GM12873 (cell line): ENCODE measurements around the gene TRIM9.

Source experiments
- TF ChIP-seq, protein P1 (sequence below): IDR thresholded peaks from 2 replicates; pipeline ENCODE4 v1.5.1; 2012; ENCODE audit warnings: low read depth, mild to moderate bottlenecking, moderate library complexity, low read length, control low read depth; ENCODE audit not compliant: insufficient read depth; ENCODE audit errors: missing control alignments

Gene TRIM9

DNA sequence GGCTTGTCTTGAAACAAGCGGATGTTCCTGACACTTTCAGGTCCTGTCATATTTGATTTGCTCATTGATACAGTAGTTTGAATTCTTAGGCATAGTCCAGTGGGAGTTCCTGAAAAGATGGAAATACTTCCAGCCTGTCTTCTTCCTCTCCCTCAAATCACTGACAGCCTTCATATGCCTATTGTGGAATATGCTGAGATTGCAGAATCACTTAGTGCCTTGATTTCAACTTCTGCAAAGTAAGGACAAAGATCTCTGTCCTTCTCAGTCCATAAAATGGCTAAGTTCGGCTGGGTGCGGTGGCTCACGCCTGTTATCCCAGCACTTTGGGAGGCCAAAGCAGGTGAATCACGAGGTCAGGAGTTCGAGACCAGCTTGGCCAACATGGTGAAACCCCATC, 143.9 kb downstream of the TRIM9 start:
- TF ChIP-seq, protein P1, sequence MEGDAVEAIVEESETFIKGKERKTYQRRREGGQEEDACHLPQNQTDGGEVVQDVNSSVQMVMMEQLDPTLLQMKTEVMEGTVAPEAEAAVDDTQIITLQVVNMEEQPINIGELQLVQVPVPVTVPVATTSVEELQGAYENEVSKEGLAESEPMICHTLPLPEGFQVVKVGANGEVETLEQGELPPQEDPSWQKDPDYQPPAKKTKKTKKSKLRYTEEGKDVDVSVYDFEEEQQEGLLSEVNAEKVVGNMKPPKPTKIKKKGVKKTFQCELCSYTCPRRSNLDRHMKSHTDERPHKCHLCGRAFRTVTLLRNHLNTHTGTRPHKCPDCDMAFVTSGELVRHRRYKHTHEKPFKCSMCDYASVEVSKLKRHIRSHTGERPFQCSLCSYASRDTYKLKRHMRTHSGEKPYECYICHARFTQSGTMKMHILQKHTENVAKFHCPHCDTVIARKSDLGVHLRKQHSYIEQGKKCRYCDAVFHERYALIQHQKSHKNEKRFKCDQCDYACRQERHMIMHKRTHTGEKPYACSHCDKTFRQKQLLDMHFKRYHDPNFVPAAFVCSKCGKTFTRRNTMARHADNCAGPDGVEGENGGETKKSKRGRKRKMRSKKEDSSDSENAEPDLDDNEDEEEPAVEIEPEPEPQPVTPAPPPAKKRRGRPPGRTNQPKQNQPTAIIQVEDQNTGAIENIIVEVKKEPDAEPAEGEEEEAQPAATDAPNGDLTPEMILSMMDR: no peak

DNA sequence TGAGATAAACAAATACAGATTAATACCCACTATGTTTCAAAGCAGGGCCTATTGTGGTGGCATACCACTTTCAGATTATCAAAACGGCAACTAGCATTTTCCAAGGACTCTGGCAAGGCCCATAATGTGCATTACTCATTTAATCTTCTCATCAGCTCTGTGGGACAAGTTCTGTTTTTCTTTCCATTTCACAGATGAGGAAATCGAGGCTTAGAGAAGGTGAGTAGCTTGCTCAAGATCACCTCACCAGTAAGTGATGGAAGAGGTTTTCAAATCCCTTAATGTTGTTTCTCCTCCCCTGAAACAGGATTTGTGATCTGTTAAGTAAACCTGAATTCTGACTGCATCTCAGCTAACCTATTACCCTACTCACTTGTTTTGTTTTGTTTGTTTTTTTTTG, 146.7 kb downstream of the TRIM9 start:
- TF ChIP-seq, protein P1: no peak

DNA sequence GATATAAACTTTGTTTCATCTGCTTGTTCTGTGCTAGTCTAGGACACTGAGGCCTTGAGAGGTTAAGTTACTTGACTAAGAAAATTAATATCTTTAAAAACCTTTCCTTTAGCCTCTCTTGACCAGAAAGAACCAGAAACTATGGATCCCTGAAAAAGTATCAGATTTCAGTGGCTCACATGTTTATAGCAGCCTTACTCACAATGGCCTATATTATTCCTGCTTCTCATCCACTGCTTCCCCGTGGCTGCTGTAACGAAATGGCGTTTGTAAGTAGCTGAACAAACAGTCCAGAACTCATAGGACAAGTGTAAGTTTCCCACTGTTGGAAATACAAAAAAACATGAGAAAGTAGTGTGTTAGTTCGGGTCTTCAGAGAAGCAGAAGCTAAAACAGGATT, 147.5 kb downstream of the TRIM9 start:
- TF ChIP-seq, protein P1: no peak

DNA sequence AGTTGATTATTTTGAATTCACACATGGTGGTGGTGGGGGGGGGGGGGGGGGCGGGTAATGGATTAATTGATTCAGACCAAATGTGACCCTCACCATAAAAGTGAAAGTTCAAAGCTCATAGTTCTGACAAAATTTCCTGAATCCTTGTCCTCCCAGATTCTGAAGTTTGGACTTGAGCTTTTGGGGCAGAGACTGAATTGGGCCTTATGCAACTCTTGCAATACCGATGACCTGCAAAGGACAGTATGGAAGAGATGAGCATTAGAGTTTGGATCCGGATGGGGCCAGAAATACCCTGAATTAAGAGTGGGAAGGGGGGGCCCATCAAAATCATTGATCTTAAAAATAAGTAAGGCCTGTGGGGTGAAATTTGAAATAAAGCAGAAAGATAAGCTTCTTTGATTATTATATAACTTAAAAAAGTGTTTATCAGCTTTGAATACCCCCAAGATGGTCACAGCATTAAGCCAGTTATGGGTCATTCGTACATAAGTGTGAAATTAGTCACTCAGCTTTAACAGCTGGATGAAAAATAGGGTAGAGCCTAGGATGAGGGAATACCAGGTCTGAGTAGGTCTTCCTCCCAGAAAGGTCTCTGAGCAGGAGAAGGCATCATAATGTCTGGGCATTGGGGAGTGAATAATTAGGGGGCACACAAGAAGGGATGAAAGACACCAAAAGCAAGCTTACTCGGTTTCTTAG, 148.5 kb downstream of the TRIM9 start:
- TF ChIP-seq, protein P1: no peak

DNA sequence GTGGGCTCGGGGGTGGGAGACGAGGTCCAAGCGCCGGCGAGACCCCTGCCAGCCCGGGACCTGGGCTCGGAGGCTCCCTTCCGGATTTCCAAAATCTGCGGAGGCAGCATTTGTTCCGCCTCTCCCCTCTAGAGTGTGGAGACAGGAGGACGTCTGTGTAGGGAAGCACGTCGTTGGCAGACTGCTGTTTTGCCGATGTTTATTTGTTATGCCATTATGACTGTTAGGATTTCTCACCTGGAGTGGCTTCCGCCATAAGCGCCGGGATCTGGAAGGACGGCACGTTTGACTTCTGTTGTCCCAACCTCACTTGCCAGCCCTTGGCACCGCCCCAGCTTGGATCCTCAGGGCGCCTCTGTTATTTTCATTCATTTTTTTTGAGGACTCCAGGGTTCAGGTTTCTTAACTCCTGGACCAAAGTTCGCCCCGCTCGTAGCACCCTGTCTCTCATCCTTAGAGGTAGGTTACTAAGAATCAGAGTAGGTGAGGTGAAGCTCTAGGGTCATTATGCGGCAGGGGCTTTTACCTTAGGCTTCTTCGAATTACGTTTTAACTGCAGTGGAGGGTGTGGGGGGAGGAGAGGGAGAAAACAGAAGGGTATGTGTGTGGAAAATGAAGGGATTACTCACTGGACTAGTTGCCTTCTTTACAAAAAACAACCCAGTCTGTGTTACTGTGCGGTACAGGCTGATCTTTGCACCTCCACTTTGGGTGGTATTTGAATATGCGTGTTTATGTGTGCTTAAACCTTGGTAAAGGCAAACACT, 150.1 kb downstream of the TRIM9 start:
- TF ChIP-seq, protein P1: no peak

DNA sequence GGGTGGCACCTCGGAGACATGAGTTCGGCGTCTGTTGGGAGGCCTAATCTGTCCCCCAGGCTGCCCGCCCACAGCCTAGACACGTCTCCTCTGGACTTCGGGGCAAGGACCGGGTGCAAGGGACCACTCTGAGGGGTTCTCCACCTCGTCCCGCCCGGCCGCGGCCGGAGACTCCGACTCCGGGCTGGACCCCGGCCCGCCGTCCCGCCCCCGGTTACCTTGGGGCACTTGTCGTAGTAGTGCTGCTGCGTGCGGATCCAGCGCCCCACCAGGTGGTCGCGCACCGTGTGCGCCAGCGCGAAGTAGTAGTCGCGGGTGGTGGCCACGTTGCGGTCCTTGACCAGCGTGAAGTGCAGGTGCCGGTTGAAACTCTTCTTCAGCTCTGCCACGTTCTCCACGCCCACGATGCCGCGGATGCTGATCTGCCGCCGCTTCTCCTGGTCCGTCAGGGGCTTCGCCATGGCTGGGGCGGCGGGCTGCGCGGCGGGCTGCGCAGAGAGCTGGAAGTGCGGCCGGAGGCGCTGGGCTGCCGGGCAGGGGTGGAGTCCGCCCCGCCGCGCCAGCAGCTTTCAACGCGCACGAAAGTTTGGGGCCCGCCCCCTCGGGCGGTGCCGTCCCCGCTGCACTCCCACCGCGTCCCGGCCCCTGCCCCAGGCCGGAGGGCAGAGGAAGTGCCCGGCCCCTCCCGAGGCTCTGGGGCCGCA, 150.8 kb downstream of the TRIM9 start, which contains the start of gene PYGL:
Gene PYGL (minus strand): TSS at position 541 of the 704 bp plus-strand sequence. CDS start 80 bp downstream, at position 461.
- TF ChIP-seq, protein P1: no peak
